KMS-11 (cell line): ENCODE measurements around the gene ARL8A.

Source experiments
- H2AFZ ChIP-seq: fragments of 200-600 bp; sonication (generic); 2 replicates; pipeline ENCODE4 v1.6.1; 2016; ENCODE audit warnings: antibody characterized with exemption, mixed run types, low read depth
- H3K27ac ChIP-seq: fragments of 200-600 bp; sonication (generic); 2 replicates; pipeline ENCODE4 v1.6.1; 2016; ENCODE audit warnings: mild to moderate bottlenecking, mixed run types
- H3K27me3 ChIP-seq: fragments of 200-600 bp; sonication (generic); 2 replicates; pipeline ENCODE4 v1.6.1; 2017; ENCODE audit warnings: mild to moderate bottlenecking, low read depth, mixed run types, moderate library complexity; ENCODE audit not compliant: insufficient read depth
- H3K36me3 ChIP-seq: fragments of 200-600 bp; sonication (generic); 2 replicates; pipeline ENCODE4 v1.6.1; 2017; ENCODE audit warnings: mild to moderate bottlenecking, mixed run types; ENCODE audit not compliant: insufficient read depth
- H3K4me1 ChIP-seq: fragments of 200-600 bp; sonication (generic); 2 replicates; pipeline ENCODE4 v1.6.1; 2016; ENCODE audit warnings: mild to moderate bottlenecking, low read depth, mixed run types; ENCODE audit not compliant: poor library complexity, severe bottlenecking
- H3K4me2 ChIP-seq: fragments of 200-600 bp; sonication (generic); 2 replicates; pipeline ENCODE4 v1.7.0; 2016; ENCODE audit warnings: mild to moderate bottlenecking, mixed run types
- H3K4me3 ChIP-seq: fragments of 200-600 bp; sonication (generic); IDR thresholded peaks from 2 replicates; pipeline ENCODE4 v1.6.1; 2017; ENCODE audit warnings: low read depth, low read length, mixed read lengths; ENCODE audit not compliant: insufficient read depth
- H3K79me2 ChIP-seq: fragments of 200-600 bp; sonication (generic); 2 replicates; pipeline ENCODE4 v1.6.1; 2016; ENCODE audit warnings: low read depth, mixed run types; ENCODE audit not compliant: insufficient read depth
- H3K9ac ChIP-seq: fragments of 200-600 bp; sonication (generic); 2 replicates; pipeline ENCODE4 v1.6.1; 2016; ENCODE audit warnings: mild to moderate bottlenecking, mixed run types
- H4K20me1 ChIP-seq: fragments of 200-600 bp; sonication (generic); 2 replicates; pipeline ENCODE4 v1.6.1; 2016; ENCODE audit warnings: mild to moderate bottlenecking, mixed run types; ENCODE audit not compliant: insufficient read depth
- TF ChIP-seq, protein P1 (sequence below): fragments of 200-600 bp; sonication (generic); conservative IDR thresholded peaks from 2 replicates; pipeline ENCODE4 v1.6.1; 2017; ENCODE audit warnings: low read depth, mild to moderate bottlenecking, antibody characterized with exemption, low read length, moderate library complexity, mixed read lengths

Gene ARL8A

DNA sequence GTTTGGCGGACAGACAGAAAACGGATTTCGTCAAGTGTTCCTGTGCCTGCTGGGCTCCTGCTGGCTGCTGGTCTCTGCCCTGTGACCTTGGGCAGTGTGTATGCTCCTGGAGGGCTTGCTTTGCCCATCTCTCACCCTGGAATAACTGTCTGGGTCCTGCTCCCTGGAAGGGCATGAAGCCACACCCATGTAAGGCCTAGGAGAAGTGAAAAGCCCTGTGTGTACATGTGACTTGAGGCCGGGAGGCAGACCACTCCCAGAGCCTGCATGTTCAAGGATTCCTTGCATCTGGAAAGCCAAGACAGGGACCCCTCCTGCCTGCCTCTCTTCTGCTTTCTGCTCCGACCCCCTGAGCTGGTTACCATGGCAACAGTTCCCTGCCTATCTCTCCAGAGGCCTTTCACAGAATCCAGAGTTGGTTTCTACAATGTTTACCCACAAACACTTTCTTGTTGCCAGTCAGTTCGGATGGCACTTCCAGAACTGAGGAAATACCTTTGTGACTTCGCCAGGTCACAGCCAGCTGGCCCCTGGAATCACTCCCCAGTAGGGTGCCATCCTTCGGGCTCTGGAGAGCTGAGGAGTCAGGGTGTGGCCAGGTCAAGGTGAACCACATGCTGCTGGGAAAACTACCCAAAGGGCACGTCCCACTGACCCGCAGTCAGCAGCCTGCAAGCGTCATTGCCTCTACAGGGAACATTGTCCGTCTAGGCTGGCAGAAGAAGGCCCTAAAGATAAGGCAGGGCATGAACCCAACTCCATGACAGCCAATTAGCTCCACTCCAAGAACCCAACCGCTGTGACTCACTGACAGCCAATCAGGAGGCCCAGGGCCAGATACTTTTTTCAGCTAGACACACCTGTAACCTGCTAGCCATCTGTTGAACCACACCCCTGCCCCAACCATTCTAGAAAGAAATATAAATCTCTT lies 36.5 kb downstream of the ARL8A start:
- TF ChIP-seq, protein P1, sequence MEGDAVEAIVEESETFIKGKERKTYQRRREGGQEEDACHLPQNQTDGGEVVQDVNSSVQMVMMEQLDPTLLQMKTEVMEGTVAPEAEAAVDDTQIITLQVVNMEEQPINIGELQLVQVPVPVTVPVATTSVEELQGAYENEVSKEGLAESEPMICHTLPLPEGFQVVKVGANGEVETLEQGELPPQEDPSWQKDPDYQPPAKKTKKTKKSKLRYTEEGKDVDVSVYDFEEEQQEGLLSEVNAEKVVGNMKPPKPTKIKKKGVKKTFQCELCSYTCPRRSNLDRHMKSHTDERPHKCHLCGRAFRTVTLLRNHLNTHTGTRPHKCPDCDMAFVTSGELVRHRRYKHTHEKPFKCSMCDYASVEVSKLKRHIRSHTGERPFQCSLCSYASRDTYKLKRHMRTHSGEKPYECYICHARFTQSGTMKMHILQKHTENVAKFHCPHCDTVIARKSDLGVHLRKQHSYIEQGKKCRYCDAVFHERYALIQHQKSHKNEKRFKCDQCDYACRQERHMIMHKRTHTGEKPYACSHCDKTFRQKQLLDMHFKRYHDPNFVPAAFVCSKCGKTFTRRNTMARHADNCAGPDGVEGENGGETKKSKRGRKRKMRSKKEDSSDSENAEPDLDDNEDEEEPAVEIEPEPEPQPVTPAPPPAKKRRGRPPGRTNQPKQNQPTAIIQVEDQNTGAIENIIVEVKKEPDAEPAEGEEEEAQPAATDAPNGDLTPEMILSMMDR = no peak
- Histone ChIP-seq H3K4me1 (peaks cover 40% of the 10 kb centered on the region), H3K27me3 (no peaks in the 10 kb centered on the region), H3K27ac (no peak overlapping the region), H3K79me2 (no peaks in the 10 kb centered on the region), H4K20me1 (no peaks in the 10 kb centered on the region), H2AFZ (no peak overlapping the region), H3K9ac (no peak overlapping the region), H3K4me2 (no peak overlapping the region), H3K36me3 (no peaks in the 10 kb centered on the region), H3K4me3 (no peak overlapping the region)

DNA sequence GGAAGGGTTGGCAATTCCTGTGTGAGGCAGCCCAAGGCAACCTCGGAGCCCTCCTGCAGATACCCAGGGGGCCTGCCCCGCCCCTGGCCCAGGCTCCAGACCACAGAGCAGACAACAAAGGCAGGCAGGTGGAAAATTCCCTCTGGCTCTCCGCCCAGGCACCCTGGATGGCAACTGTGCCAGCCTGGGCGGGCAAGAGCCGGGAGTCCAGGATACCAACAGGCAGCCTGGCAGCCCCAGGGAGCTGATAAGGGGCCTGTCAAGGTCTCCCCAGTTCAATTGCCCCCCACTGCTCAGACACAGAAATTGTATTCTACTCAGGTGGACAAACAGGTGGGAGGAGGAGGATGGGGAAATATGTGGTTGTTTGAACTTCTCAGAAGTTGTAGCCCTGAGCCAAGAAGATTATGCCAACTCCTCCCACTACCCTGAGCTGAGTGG lies 37.2 kb downstream of the ARL8A start:
- H3K9ac ChIP-seq = no peak overlapping the region
- H3K27ac ChIP-seq = no peak overlapping the region
- peaks cover 36% of the 10 kb centered on the region for H3K4me1 ChIP-seq

DNA sequence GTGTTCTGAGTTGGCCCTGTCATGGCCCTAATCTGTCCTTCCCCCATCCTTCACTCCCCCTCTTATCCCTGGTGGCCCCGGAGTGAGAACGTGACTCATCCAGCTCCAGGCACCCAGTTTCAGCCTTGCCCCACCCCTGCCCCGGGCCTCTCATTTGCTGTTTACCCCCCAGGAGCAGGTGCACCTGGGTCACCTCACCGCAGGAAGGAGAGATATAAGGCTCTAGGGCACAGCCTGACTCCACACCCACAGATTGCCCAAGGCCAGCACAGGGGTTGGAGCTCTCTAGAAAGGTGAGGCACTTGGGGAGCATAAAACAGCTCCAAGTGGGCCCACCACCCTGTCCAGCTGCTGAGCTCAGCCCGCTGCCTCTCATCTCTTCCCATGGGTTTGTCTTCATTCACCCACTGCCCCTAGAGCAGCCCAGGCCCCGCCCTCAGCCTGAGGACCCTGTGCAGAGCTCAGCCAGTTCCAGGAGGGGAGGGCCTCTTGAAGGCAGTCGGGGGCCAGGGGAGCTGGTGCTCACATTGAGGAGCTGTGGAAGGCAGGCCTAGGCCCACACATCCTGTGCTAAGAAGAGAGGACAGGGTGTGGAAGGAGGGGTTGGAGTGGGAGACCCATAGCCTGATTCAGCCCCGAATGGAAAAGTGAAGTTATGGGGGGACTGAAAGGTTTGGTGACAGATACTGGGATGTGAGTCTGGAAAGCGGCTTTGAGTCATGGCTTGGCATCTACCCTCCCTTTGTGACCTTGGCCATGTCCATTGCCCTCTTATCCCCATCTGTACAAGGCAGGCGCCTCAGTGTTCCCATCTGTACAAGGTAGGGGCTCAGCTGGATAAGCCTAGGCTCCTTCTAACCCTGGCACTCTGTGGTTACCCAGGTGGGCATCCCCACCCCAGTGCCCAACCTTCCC lies 37.9 kb downstream of the ARL8A start:
- Histone ChIP-seq H3K36me3 (no peaks in the 10 kb centered on the region), H2AFZ (peak overlapping the region; percentile 42), H3K27me3 (no peaks in the 10 kb centered on the region), H3K27ac (peak overlapping the region; percentile 62; the same call in 1 of the 2 replicates), H3K4me3 (no peak overlapping the region), H3K4me2 (peak overlapping the region; percentile 19; the same call in 1 of the 2 replicates), H3K9ac (peak overlapping the region; percentile 21; the same call in 1 of the 2 replicates), H4K20me1 (no peaks in the 10 kb centered on the region), H3K79me2 (no peaks in the 10 kb centered on the region), H3K4me1 (peaks cover 36% of the 10 kb centered on the region)
- TF ChIP-seq, protein P1 = no peak

More for the DNA sequence above, 37.2 kb downstream of the ARL8A start:
- Histone ChIP-seq H4K20me1 (no peaks in the 10 kb centered on the region), H3K4me3 (no peak overlapping the region), H3K4me2 (no peak overlapping the region), H3K36me3 (no peaks in the 10 kb centered on the region), H3K27me3 (no peaks in the 10 kb centered on the region), H3K79me2 (no peaks in the 10 kb centered on the region), H2AFZ (no peak overlapping the region)
- TF ChIP-seq, protein P1 = no peak

DNA sequence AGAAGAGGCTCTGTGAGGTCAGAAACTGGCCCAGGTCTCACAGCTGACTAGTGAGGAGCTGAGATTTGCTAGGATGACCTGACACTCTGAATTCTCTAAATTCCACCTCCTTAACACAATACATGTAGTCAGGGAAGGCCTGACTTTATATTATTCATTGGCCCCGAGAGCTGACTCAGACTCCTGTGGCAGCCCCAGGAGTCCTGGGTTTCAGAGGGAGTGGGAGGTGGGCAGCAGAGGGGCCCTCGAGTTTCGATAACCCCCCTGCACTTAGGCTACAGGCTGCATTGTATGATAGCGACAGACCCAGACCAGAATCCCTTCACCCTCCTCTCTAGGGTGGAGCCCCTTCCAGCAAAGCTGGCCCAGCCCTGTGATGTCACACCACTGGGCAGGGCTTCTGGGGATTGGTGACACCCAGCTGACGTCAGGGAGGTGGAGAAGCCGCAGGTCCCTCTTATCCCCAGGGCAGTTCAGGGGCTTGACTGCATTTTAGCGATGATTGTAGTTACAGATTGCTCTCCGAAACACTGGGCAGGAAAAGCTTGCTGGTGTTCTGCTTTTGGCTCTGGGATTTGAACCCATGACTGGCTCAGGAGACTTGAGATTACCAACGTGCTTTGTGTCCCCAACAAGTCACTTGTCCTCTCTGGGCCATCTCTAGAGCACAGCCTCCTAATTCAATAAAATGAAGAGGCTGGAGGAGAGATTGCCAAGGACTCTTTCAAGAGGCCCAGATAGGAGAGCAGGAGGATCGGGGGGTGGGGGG lies 38.8 kb downstream of the ARL8A start:
- TF ChIP-seq, protein P1 = no peak
- Histone ChIP-seq H4K20me1 (no peaks in the 10 kb centered on the region), H3K27me3 (no peaks in the 10 kb centered on the region), H3K27ac (peak overlapping the region; percentile 62), H3K4me2 (peak overlapping the region; percentile 19; the same call in 1 of the 2 replicates), H3K4me3 (no peak overlapping the region), H2AFZ (peak overlapping the region; percentile 42; the same call in 1 of the 2 replicates), H3K79me2 (no peaks in the 10 kb centered on the region), H3K4me1 (peaks cover 36% of the 10 kb centered on the region), H3K36me3 (no peaks in the 10 kb centered on the region), H3K9ac (peak overlapping the region; percentile 21; the same call in 1 of the 2 replicates)
